ENCODE data around the gene ARVCF.

The ARVCF gene

DNA sequence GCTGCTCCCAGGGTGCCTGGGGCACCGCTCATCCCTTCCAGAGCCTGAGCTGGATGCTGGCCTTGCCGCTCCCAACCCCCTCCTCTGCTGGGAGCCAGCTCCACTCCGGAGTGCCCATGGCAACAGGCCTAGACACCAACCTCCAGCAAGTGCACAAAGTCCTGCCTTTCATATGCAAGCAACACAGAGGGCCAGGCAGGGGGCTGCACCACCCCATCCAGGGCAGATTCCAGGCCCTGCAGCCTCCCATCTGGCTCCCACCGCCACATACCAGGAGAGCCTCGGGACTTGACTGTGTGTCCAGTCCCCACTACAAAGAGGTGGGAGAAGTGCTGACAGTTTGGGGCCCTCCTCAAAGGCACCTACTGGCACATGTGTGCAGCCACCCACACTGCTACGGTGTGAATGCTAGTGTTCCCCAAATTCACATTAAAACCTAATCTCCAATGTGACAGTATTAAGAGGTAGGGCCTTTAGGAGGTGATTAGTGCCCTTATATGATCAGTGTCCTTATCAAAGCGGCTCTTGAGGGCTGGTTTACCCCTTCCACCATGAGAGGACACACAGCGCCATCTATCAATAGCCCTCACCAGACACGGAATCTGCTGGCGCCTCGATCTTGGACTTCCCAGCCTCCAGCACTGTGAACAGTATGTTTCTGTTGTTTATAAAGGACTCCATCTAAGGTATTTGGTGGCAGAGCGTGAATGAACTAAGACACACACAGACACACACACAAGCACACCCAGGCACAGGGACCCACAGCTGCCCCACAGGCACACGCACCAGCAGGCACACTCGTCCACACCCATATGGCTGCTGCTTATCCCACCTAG is 16.2 kb downstream of the ARVCF start:
- no peak overlapping the region for H3K4me3 ChIP-seq (ENCODE audit: low read length)
- TF ChIP-seq, protein P1, sequence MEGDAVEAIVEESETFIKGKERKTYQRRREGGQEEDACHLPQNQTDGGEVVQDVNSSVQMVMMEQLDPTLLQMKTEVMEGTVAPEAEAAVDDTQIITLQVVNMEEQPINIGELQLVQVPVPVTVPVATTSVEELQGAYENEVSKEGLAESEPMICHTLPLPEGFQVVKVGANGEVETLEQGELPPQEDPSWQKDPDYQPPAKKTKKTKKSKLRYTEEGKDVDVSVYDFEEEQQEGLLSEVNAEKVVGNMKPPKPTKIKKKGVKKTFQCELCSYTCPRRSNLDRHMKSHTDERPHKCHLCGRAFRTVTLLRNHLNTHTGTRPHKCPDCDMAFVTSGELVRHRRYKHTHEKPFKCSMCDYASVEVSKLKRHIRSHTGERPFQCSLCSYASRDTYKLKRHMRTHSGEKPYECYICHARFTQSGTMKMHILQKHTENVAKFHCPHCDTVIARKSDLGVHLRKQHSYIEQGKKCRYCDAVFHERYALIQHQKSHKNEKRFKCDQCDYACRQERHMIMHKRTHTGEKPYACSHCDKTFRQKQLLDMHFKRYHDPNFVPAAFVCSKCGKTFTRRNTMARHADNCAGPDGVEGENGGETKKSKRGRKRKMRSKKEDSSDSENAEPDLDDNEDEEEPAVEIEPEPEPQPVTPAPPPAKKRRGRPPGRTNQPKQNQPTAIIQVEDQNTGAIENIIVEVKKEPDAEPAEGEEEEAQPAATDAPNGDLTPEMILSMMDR (conservative IDR thresholded peaks at IDR 0.05; ENCODE audit: low read length): no peak
- DNase-seq (ENCODE audit: low read depth): no peak

- no peak overlapping the region for H3K4me3 ChIP-seq (ENCODE audit: low read length)
- TF ChIP-seq, protein P1 (conservative IDR thresholded peaks at IDR 0.05; ENCODE audit: low read length): no peak
- no peak for DNase-seq (ENCODE audit: low read depth)
Measured at GRCh38 chr22:19998991-19999820, 17.4 kb downstream of the ARVCF start.

GRCh38 chr22:19998232-19998951 is 18.2 kb downstream of the ARVCF start:
- TF ChIP-seq, protein P1 (conservative IDR thresholded peaks at IDR 0.05; ENCODE audit: low read length): no peak
- DNase-seq (ENCODE audit: low read depth): no peak
- no peak overlapping the region for H3K4me3 ChIP-seq (ENCODE audit: low read length)

DNA sequence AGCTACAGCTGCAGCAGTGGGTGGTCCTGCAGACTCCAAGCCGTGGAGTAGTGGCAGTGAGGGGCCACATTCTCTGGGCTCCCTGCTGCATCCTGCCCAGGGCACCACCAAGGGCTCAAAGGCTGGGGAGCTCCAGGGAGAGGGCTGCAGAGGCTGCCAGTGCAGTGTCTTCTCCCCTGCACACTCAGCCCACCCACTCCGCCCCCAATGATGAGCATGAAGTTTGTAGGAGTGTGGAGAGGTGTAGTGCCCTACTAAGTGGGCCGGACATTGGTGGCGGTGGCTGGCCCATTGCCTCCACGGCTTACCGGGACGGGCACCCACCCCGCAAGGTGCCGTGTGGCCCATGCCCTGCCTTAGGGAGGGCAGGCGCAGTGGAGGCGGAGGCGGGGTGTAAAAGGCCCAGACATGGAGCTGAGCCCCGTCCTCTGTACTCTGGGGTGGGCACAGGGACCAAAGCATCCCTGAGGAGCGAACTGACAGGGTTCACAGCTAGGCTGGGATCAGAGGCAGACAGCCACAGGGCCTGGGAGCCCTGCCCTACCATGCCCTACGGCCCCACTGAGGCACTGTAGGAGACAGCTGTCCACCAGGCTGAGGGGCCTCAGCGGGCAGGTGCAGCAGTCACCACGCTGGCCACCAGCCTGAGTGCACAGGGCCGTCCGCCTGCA is 18.9 kb downstream of the ARVCF start:
- TF ChIP-seq, protein P1 (conservative IDR thresholded peaks at IDR 0.05; ENCODE audit: low read length): no peak
- no peak overlapping the region for H3K4me3 ChIP-seq (ENCODE audit: low read length)
- DNase-seq (ENCODE audit: low read depth): no peak

- no peak for DNase-seq (ENCODE audit: low read depth)
- H3K4me3 ChIP-seq (ENCODE audit: low read length): no peak overlapping the region
- TF ChIP-seq, protein P1 (conservative IDR thresholded peaks at IDR 0.05; ENCODE audit: low read length): no peak
Measured at GRCh38 chr22:19996694-19997384, 19.8 kb downstream of the ARVCF start.

Measured in AG10803 (cell line).